Immature natural killer cell (primary cell): ENCODE measurements around the gene SLC38A8. TPM values are rescaled to one million over a fixed set of nuclear protein-coding genes. Genes with fewer than 3 reads are reported as not detected.

Experiments
- DNase-seq, 3 donors: peaks; one replicate each; pipeline ENCODE4 v3.0.0; 2022; ENCODE audit warnings: mixed read lengths in 1 of 3
- H3K27ac Mint-ChIP-seq, 6 donors: one replicate each; pipeline ENCODE4 v1.8.0; 2020; ENCODE audit warnings: mixed read lengths in 6 of 6, mild to moderate bottlenecking in 5 of 6, inconsistent platforms in 4 of 6, moderate library complexity in 3 of 6
- H3K27me3 Mint-ChIP-seq, 3 donors: one replicate each; pipeline ENCODE4 v1.8.0; 2020 to 2021; ENCODE audit warnings: low read depth in 3 of 3, mild to moderate bottlenecking in 3 of 3, mixed read lengths in 3 of 3, moderate library complexity in 3 of 3, inconsistent platforms in 1 of 3
- H3K36me3 Mint-ChIP-seq, 3 donors: one replicate each; pipeline ENCODE4 v1.8.0; 2020; ENCODE audit warnings: mixed read lengths in 3 of 3, inconsistent platforms in 2 of 3, mild to moderate bottlenecking in 2 of 3
- H3K4me1 Mint-ChIP-seq, 2 donors: one replicate each; pipeline ENCODE4 v1.8.0; 2020; ENCODE audit warnings: inconsistent platforms in 2 of 2, mild to moderate bottlenecking in 2 of 2, mixed read lengths in 2 of 2, moderate library complexity in 1 of 2
- H3K4me3 Mint-ChIP-seq, 5 donors: one replicate each; pipeline ENCODE4 v1.8.0; 2020; ENCODE audit warnings: mild to moderate bottlenecking in 5 of 5, mixed read lengths in 5 of 5, inconsistent platforms in 3 of 5, moderate library complexity in 3 of 5
- H3K9me3 Mint-ChIP-seq, 6 donors: one replicate each; pipeline ENCODE4 v1.8.0; 2020; ENCODE audit warnings: mild to moderate bottlenecking in 6 of 6, mixed read lengths in 6 of 6, inconsistent platforms in 4 of 6, moderate library complexity in 3 of 6
- polyA plus RNA-seq, 3 donors: library from polyadenylated mRNA; unstranded; fragments of 300-500 nt; fragmentation: Illumina TruSeq; gene quantifications; one replicate each; pipeline ENCODE4 v1.2.3, GENCODE V29; 2021

SLC38A8 gene
- polyA plus RNA-seq, 3 donors from 2014 or later, result not detected

DNA sequence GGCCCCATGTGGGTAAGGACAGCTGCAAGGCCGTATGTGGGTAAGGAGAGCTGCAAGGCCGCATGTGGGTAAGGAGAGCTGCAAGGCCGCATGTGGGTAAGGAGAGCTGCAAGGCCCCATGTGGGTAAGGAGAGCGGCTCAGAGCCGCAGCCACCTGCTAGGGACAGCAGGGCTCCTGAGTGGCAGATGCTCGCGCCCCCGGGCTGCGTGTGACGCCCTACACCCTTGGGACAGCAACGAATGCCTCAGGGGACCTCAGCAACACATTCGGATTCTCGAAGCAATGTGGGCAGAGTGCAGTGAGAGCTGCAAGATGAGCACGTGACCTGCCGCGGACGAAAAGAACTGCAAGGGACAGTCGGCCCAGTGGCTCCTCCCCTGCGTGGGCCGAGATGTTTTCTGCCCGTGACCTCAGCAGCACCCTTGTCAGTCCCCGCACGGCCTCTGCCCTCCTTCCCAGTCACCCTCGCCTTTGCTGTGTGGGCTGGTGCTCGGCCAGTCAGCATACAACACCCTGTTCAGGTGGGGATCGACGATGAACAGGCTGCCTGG, 9.6 kb upstream of the SLC38A8 start:
- no peak for DNase-seq
- no peaks in the 10 kb centered on the region for H3K4me1 Mint-ChIP-seq
- H3K36me3 Mint-ChIP-seq, result peaks cover 20 to 33% (median 33%) of the 10 kb centered on the region in 3 donors
- H3K27me3 Mint-ChIP-seq, result peaks cover 2% of the 10 kb centered on the region in 3 donors
- H3K27ac Mint-ChIP-seq, result peak overlapping the region in 1 of 6 donors; percentile 13
- no peak overlapping the region for H3K4me3 Mint-ChIP-seq
- no peaks in the 10 kb centered on the region for H3K9me3 Mint-ChIP-seq

DNA sequence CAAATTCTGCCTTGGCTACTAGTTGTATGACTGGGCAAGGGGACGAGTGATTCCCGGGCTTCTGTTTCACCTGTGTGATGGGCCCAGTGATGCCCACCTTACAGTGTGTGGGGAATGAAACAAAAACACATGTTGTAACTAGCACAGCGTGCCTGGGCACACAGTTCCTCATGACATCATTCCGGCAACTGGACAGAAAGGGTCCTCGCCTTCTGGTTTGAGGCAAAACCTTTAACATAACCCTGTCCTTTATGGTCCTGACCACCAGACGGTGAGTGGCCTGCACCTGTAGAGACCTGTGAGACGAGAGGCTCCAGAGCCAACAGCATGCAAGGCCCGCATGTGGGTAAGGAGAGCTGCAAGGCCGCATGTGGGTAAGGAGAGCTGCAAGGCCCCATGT, 7.7 kb upstream of the SLC38A8 start:
- no peaks in the 10 kb centered on the region for H3K4me1 Mint-ChIP-seq
- H3K27ac Mint-ChIP-seq, result no peak overlapping the region
- H3K4me3 Mint-ChIP-seq, result no peak overlapping the region
- no peaks in the 10 kb centered on the region for H3K9me3 Mint-ChIP-seq
- H3K27me3 Mint-ChIP-seq, result peaks cover 2% of the 10 kb centered on the region in 3 donors
- no peak for DNase-seq
- peaks cover 16 to 23% (median 22%) of the 10 kb centered on the region in 3 donors for H3K36me3 Mint-ChIP-seq

DNA sequence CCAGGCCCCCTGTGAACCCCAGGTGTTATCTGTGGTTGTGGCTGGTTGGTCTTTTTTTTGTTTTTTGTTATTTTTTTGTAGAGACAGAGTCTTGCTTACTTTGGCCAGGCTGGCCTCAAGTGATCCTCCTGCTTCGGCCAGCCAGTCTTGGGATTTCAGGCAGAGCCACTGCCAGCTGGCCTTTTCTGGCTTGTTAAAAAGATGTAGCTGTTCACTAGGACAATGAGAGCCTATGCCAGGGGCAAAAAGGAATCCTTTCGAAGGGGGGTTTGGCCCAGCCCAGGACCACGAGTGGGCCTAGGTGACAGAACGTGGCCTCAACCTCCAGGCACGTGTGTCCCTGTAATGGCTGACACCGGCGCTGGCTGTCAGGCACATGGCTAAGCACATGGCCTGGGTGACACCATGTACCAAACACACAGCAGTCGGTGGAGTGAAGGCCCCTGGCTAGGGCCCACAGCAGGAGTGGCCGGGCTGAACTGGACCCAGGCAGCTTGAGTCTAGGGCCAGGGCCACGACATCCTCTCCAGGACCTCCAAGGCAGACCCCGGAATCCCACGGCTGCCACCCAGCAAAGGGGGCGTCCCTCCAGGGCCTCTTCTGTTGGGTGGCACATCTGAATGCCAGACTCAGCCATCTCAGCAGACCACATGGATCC, 6.9 kb upstream of the SLC38A8 start:
- H3K36me3 Mint-ChIP-seq, result peaks cover 16 to 23% (median 22%) of the 10 kb centered on the region in 3 donors
- no peak overlapping the region for H3K27ac Mint-ChIP-seq
- no peak overlapping the region for H3K4me3 Mint-ChIP-seq
- H3K9me3 Mint-ChIP-seq, result no peaks in the 10 kb centered on the region
- DNase-seq, result no peak
- H3K27me3 Mint-ChIP-seq, result peaks cover 2 to 3% (median 2%) of the 10 kb centered on the region in 3 donors
- no peaks in the 10 kb centered on the region for H3K4me1 Mint-ChIP-seq

DNA sequence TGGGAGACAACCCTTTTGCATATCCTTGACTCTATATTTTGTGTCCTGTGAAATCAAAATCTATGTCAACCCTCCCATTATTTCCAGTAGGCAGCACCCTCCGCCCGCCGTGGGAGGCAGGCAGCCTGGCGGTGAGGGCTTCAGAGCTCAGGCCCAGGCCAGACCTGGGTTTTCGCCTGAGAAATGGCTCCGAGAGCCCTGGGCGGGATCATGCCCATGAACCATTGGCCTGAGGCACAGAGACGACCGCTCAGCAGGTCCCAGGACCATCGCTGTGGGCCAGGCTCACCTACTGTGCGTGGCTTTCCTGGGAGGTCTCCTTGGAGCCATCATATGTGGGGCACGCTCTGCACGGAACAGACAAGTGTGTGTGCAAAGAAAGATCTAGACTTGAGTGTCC, 6.3 kb upstream of the SLC38A8 start:
- H3K4me1 Mint-ChIP-seq, result no peaks in the 10 kb centered on the region
- peaks cover 13 to 18% (median 16%) of the 10 kb centered on the region in 3 donors for H3K36me3 Mint-ChIP-seq
- H3K27me3 Mint-ChIP-seq, result peaks cover 3 to 7% (median 4%) of the 10 kb centered on the region in 3 donors
- no peak overlapping the region for H3K4me3 Mint-ChIP-seq
- H3K27ac Mint-ChIP-seq, result no peak overlapping the region
- DNase-seq, result no peak
- H3K9me3 Mint-ChIP-seq, result no peaks in the 10 kb centered on the region

DNA sequence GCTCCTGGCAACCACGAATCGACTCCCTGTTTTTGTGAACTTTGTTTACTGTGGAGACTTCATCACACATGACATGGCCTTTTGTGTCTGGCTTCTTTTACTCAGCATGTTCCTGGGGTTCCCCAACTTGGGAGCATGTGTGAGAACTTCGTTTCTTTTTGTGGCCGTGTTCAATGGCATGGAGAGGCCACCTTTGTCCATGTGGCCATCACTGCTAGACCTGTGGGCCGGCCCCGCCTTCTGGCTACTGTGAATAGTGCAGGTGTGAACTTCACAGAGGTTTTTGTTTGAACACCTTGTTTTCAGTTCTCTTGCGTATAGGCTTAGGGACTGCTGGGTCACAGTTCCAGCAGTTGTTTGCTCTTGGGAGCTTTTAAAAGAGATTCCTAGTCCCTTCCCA, 5.7 kb upstream of the SLC38A8 start:
- DNase-seq, result no peak
- peak overlapping the region in 1 of 6 donors; percentile 26 for H3K27ac Mint-ChIP-seq
- H3K27me3 Mint-ChIP-seq, result peaks cover 3 to 8% (median 6%) of the 10 kb centered on the region in 3 donors
- no peaks in the 10 kb centered on the region for H3K9me3 Mint-ChIP-seq
- H3K4me1 Mint-ChIP-seq, result no peaks in the 10 kb centered on the region
- peaks cover 10 to 12% (median 10%) of the 10 kb centered on the region in 3 donors for H3K36me3 Mint-ChIP-seq
- H3K4me3 Mint-ChIP-seq, result no peak overlapping the region

DNA sequence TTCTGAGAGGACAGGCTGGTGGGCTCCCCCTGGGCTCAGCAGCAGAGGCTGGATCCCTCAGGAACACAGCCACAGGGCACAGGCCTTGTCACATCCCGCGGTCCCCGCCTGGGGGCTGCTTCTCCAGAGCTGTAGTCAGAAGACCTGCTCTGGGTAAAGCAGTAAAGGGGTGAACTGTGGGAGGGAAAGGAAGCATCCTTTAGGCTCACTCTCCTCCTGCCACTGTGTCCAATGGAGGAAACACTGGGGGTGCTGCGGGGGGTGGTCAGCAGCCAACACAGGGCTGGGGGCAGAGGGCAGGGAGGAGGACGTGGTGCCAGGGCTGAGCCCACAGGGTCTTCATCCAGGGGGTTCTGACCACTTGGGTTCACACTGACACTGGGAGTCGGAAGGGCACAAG, 5.0 kb upstream of the SLC38A8 start:
- H3K36me3 Mint-ChIP-seq, result peaks cover 4 to 8% (median 7%) of the 10 kb centered on the region in 3 donors
- no peak overlapping the region for H3K27ac Mint-ChIP-seq
- H3K4me1 Mint-ChIP-seq, result no peaks in the 10 kb centered on the region
- H3K4me3 Mint-ChIP-seq, result no peak overlapping the region
- no peaks in the 10 kb centered on the region for H3K9me3 Mint-ChIP-seq
- peaks cover 3 to 8% (median 6%) of the 10 kb centered on the region in 3 donors for H3K27me3 Mint-ChIP-seq
- no peak for DNase-seq

DNA sequence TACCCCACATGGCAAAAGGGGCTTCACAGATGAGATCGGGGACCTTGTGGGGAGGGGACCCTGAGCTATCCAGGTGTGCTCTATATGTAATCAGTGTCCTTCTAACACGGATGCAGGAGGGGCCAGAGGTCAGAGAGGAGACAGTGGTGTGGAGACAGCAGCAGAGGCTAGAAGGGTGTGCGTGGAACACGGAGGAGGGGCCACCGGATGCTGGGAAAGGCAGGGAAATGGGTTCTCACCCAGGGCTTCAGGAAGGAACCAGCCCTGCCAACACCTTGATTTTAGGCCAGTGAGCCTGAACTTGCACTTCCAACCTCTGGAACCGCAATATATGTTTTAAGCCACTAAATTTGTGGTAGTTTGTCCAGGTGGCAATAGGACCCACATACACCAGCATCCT, 4.6 kb upstream of the SLC38A8 start:
- Mint-ChIP-seq H3K36me3 (peaks cover 0 to 5% (median 4%) of the 10 kb centered on the region in 3 donors), H3K4me1 (no peaks in the 10 kb centered on the region), H3K27me3 (peaks cover 3 to 6% (median 6%) of the 10 kb centered on the region in 3 donors), H3K9me3 (no peaks in the 10 kb centered on the region), H3K27ac (no peak overlapping the region), H3K4me3 (no peak overlapping the region)
- no peak for DNase-seq

DNA sequence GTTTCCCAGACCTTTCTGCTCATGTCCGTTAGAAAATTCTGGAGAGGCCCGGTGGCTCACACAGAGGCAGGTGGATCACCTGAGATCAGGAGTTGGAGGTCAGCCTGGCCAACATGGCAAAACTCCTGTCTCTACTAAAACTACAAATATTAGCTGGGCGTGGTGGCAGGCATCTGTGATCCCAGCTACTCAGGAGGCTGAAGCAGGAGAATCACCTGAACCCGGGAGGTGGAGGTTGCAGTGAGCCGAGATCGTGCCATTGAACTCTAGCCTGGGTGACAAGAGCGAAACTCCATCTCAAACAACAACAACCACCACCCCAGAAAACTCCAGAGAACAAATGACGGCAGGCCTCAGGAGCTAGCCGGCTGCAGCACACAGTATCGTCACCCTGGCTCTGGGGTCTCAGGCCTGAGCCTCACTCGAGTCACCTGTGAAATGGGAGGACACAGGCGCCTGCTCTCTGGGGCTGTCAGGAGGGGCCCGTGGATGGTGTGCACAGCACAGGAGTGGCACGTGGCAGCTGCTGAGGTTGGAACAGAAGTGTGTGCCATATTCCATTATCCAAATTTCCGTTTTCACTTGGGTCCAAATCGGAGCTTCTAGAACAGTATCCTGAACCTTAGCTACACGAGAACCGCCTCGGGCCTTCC, 3.3 kb upstream of the SLC38A8 start:
- no peak overlapping the region for H3K27ac Mint-ChIP-seq
- H3K9me3 Mint-ChIP-seq, result no peaks in the 10 kb centered on the region
- H3K4me1 Mint-ChIP-seq, result no peaks in the 10 kb centered on the region
- no peak overlapping the region for H3K4me3 Mint-ChIP-seq
- peaks cover 3 to 6% (median 6%) of the 10 kb centered on the region in 3 donors for H3K27me3 Mint-ChIP-seq
- no peak for DNase-seq
- peaks cover 0 to 5% (median 4%) of the 10 kb centered on the region in 3 donors for H3K36me3 Mint-ChIP-seq

DNA sequence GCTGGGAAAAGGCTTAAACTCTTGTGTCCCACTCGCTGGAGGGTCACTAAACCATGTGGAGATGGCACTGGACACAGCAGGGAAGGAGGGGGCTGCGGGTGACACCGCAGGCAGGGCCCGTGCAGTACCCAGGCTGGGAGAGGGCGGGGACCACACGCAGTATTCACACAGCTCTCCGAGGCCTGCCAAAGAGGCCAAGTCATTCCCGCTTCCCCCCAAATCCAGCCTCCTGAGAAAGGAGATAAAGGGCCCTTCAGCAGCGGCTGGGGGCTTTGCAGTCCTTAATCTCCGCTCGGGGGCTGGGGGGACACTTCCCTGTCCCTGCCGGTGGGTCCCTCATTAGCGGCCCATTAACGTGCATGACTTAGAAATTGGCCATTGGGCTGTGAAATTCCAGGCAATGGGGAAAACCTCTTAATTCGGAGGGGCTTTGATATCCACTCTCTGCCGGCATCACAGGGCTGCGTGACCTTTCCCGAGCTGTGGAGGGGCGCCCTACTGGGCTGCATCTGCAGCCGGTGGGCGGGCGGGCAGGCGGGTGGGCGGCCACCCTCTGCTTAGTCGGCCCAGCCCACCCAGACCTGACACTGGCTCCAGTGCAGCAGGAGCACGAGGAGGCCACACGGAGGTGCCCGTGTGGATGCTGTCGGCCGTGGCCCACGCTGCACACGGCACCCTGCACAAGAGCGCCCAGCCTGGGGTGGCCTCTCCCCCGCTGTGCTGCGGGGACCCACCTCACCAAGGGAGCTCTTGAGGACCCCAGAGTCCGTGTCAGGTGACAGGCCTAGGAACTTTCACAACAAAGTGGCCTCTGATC, 2.6 kb upstream of the SLC38A8 start:
- no peak for DNase-seq
- H3K27me3 Mint-ChIP-seq, result peaks cover 3 to 6% (median 6%) of the 10 kb centered on the region in 3 donors
- H3K4me3 Mint-ChIP-seq, result no peak overlapping the region
- H3K27ac Mint-ChIP-seq, result no peak overlapping the region
- no peaks in the 10 kb centered on the region for H3K4me1 Mint-ChIP-seq
- peaks cover 0 to 4% (median under 1%) of the 10 kb centered on the region in 3 donors for H3K36me3 Mint-ChIP-seq
- no peaks in the 10 kb centered on the region for H3K9me3 Mint-ChIP-seq

DNA sequence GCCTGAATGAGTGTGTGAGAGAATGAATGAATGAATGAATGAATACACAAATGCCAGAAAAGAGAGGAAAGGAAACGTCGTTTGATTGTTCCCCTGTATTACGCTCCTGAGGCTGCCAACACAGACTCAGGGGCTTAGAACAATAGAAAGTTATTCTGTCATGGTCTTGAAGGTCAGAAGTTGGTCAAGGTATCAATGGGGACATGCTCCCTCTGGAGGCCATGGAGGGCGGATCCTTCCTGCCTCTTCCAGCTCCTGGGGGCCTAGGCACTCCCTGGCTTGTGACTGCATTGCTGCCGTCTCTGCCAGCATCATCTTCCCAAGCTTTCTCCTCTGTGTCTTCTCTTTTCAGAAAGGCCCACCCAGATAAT, 1.5 kb upstream of the SLC38A8 start:
- no peak overlapping the region for H3K27ac Mint-ChIP-seq
- no peak overlapping the region for H3K4me3 Mint-ChIP-seq
- DNase-seq, result no peak
- peaks cover 3 to 6% (median 6%) of the 10 kb centered on the region in 3 donors for H3K27me3 Mint-ChIP-seq
- peaks cover 0 to 4% (median 0%) of the 10 kb centered on the region in 3 donors for H3K36me3 Mint-ChIP-seq
- H3K4me1 Mint-ChIP-seq, result no peaks in the 10 kb centered on the region
- H3K9me3 Mint-ChIP-seq, result no peaks in the 10 kb centered on the region

DNA sequence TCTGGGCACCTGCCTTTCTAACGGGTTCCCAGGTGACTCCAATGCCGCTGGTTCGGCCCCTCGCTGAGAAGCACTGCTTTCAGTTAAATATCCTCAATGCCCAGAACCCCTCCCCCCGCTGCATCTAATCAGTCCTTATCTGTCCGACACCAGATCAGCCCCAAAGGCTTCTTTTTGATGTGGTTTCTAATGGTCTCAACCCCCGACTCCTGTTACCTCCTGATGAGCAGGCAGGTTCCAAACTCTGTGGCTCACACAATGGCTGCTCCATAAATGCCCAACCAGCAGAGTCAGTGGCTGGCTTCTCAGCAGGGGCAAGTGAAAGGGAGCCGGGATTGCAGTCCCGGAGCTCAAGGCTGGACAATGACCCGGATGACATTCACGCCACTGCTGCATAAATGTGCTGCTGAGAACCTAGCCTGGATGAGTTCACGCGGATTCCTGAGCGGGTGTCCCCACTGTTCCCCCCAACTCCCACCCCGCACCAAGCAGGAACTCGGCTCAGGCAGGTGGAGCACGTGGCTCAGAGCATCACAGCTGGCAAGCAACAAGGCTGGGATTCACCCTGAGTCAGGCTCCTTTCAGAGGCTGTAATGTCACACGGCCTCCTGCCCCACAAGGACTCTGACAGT, 1.0 kb upstream of the SLC38A8 start:
- no peaks in the 10 kb centered on the region for H3K4me1 Mint-ChIP-seq
- H3K27me3 Mint-ChIP-seq, result peaks cover 3 to 6% (median 6%) of the 10 kb centered on the region in 3 donors
- no peaks in the 10 kb centered on the region for H3K9me3 Mint-ChIP-seq
- H3K36me3 Mint-ChIP-seq, result peaks cover 0 to 4% (median 0%) of the 10 kb centered on the region in 3 donors
- no peak for DNase-seq
- no peak overlapping the region for H3K27ac Mint-ChIP-seq
- no peak overlapping the region for H3K4me3 Mint-ChIP-seq

DNA sequence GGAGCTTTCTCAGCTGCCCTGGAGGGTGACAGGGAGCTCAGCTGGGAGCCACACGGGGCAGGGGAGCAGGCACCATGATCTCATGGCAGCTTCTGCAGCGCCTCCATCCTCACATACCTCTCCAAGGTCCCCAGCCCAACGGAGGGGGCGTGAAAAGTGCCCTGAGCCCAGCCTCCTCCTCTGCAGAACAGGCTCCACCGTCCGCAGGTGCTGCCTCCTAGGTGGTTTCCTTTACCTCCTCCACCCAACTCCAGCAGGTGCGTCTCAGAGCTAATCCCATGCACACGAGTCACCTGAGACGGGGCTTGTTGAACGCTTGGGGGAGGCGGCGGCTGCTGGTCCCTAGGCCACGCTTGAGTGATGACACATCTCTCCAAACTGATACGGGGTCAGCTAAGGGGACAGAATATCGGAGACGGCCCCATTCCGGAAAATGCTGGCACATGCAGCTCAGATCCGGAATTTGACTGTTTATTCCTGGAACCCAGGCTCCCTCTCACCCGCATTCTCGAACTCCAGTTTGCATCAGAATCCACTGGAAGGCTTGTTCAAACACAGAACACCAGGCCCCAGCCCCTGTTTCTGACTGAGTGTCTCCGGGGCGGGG, 387 bp upstream of the SLC38A8 start:
- Mint-ChIP-seq H3K9me3 (no peaks in the 10 kb centered on the region), H3K27me3 (peaks cover 1 to 6% (median 6%) of the 10 kb centered on the region in 3 donors), H3K27ac (no peak overlapping the region), H3K4me1 (no peaks in the 10 kb centered on the region), H3K36me3 (peaks cover 0 to 4% (median 0%) of the 10 kb centered on the region in 3 donors), H3K4me3 (no peak overlapping the region)
- no peak for DNase-seq

DNA sequence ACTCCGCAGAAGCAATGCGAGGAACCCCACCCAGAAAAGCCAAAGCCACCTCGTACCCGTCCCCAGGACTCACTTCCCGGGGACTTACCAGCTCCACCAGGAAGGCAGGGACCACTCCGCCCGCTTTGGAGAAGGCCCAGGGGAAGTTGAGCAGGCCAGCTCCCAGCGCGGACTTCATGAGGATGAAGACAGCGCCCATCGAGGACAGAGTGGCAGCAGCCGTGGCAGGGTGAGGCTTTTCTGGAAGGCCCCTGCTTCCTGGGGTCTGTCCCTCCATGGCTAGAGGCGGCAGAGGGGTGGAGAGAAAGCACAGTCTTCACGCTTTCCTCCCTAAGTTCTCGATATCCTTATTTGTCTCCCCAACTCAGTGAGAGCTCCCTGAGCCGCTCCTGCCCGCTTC, 714 bp downstream of the SLC38A8 start:
- H3K27ac Mint-ChIP-seq, result no peak overlapping the region
- H3K4me3 Mint-ChIP-seq, result no peak overlapping the region
- peaks cover 1 to 6% (median 4%) of the 10 kb centered on the region in 3 donors for H3K27me3 Mint-ChIP-seq

More for the DNA sequence above, 714 bp downstream of the SLC38A8 start:
- no peak for DNase-seq
- Mint-ChIP-seq H3K9me3 (no peaks in the 10 kb centered on the region), H3K4me1 (no peaks in the 10 kb centered on the region), H3K36me3 (no peaks in the 10 kb centered on the region)
